Esophagus squamous epithelium (tissue), 4 donors: ENCODE measurements around the gene EDN2.

Source experiments
- CTCF ChIP-seq, 6 experiments: fragments of 450-650 bp in 4 of 6; fragments of 200-600 bp in 2 of 6; sonication (generic) in 2 of 6; IDR thresholded peaks; one replicate each; pipeline ENCODE4 v1.5.1; 2016 to 2019; ENCODE audit warnings: antibody characterized with exemption in 6 of 6, mild to moderate bottlenecking in 4 of 6, moderate library complexity in 4 of 6
- POLR2A ChIP-seq, 4 donors: fragments of 450-650 bp; IDR thresholded peaks; one replicate each; pipeline ENCODE4 v1.6.1; 2017; ENCODE audit warnings: antibody characterized with exemption in 4 of 4, mild to moderate bottlenecking in 4 of 4, moderate library complexity in 3 of 4

GRCh38 chr1:41514381-41514780, 29.9 kb upstream of the EDN2 start:
- TF ChIP-seq CTCF (IDR thresholded peaks at IDR 0.05) (no peak), POLR2A (IDR thresholded peaks at IDR 0.05) (no peak)
